22Rv1 (cell line): ENCODE data around the gene RAB33B.
A peak's percentile ranks its signal among the peaks of the same experiment; 100 is the strongest.

Source experiments
- H3K27ac ChIP-seq: fragments of 450-650 bp; 2 replicates; pipeline ENCODE4 v1.5.1; 2017
- CTCF ChIP-seq: fragments of 450-650 bp; IDR thresholded peaks from 2 replicates; pipeline ENCODE4 v1.5.1; 2017; ENCODE audit warnings: mild to moderate bottlenecking
- ZFX ChIP-seq: fragments of 450-650 bp; IDR thresholded peaks from 2 replicates; pipeline ENCODE4 v1.6.1; 2017; ENCODE audit warnings: antibody characterized with exemption, borderline replicate concordance

The RAB33B gene

GRCh38 chr4:139525414-139525813, 71.5 kb downstream of the RAB33B start:
- 0 out of 2 replicates have a peak overlapping the region, but pooled peaks have one; percentile 66 for H3K27ac ChIP-seq
- no peak for TF ChIP-seq CTCF
- no peak for TF ChIP-seq ZFX
